HepG2 (cell line): ENCODE measurements around the gene RHD. TPM values are rescaled to one million over a fixed set of nuclear protein-coding genes. Genes with fewer than 3 reads are reported as not detected.

Experiments used
- ATAC-seq: fragments of 200-7000 bp; cut with Tn5 transposase; 3 replicates; pipeline ENCODE4 v1.9.1; 2020; ENCODE audit warnings: mild to moderate bottlenecking, moderate library complexity
- BruUV-seq: library from RNA; stranded (reverse); fragments of 400-500 nt; replicated peaks from 2 replicates; lab custom pipeline; 2021; lab: Mats Ljungman, UMichigan
- CTCF ChIA-PET: fragments of 300-600 bp; formaldehyde crosslinking; extraction: SDS; loops from one replicate; lab custom pipeline; 2021; ENCODE audit warnings: low total read pairs, inconsistent platforms, low intra/inter-chr PET ratio; lab: Yijun Ruan, JAX
- POLR2A ChIA-PET: fragments of 350-600 bp; sonication (Branson Sonifier 250); formaldehyde crosslinking; loops from one replicate; lab custom pipeline; 2020; ENCODE audit warnings: antibody characterized with exemption, inconsistent platforms; lab: Yijun Ruan, JAX
- DNase-seq: peaks from one replicate; pipeline ENCODE4 v3.0.0-alpha.2; 2015; ENCODE audit warnings: low spot score
- FAIRE-seq: peaks from 3 replicates; lab custom pipeline; 2011; peaks lifted over from hg19 to GRCh38; lab: Jason Lieb, UNC
- H2AFZ ChIP-seq: one replicate; pipeline ENCODE4 v1.6.1; 2011; ENCODE audit warnings: low read length, inconsistent platforms
- H3K27ac ChIP-seq: fragments of 300-600 bp; 3 replicates; pipeline ENCODE4 v1.8.0; 2011; ENCODE audit warnings: mixed run types, mild to moderate bottlenecking, mixed read lengths, low read length, inconsistent platforms; ENCODE audit not compliant: insufficient read depth; ENCODE audit errors: extremely low read length
- H3K27me3 ChIP-seq, 2 experiments: fragments of 200-600 bp in 1 of 2; 2 replicates in 1 of 2; 3 replicates in 1 of 2; pipeline versions ENCODE4 v1.6.0 to v1.8.0; 2011; ENCODE audit warnings: low read length in 2 of 2, mild to moderate bottlenecking in 2 of 2, moderate library complexity in 2 of 2, inconsistent platforms in 1 of 2; ENCODE audit not compliant: insufficient read depth in 2 of 2, control insufficient read depth in 1 of 2
- H3K36me3 ChIP-seq, 2 experiments: fragments of 200-600 bp in 1 of 2; replicated peaks in 1 of 2; 2 replicates in 1 of 2; 3 replicates in 1 of 2; pipeline versions ENCODE4 v1.5.1 to v1.8.0; 2011; ENCODE audit warnings: low read length in 2 of 2, inconsistent platforms in 1 of 2; ENCODE audit not compliant: insufficient read depth in 2 of 2, control insufficient read depth in 1 of 2
- H3K4me1 ChIP-seq: 2 replicates; pipeline ENCODE4 v1.5.1; 2012; ENCODE audit warnings: low read length, inconsistent platforms; ENCODE audit not compliant: insufficient read depth
- H3K4me2 ChIP-seq: 2 replicates; pipeline ENCODE4 v1.6.0; 2011; ENCODE audit warnings: low read depth, low read length, inconsistent platforms
- H3K4me3 ChIP-seq, 3 experiments: fragments of 200-600 bp in 1 of 3; sonication (generic), shearing (Covaris generic) in 1 of 3; replicated peaks in 1 of 3; 2 replicates each; pipeline ENCODE4 v1.5.1; 2011 to 2016; ENCODE audit warnings: low read length in 3 of 3, inconsistent platforms in 2 of 3, low read depth in 2 of 3, mild to moderate bottlenecking in 2 of 3, control low read depth in 1 of 3, mixed read lengths in 1 of 3; ENCODE audit not compliant: insufficient read depth in 1 of 3
- H3K79me2 ChIP-seq: one replicate; pipeline ENCODE4 v1.6.1; 2011; ENCODE audit warnings: low read length, inconsistent platforms; ENCODE audit not compliant: insufficient read depth
- H3K9ac ChIP-seq: 2 replicates; pipeline ENCODE4 v1.6.0; 2011; ENCODE audit warnings: mild to moderate bottlenecking, low read depth, low read length, inconsistent platforms; ENCODE audit not compliant: insufficient read depth
- H3K9me3 ChIP-seq: 2 replicates; pipeline ENCODE4 v1.5.1; 2012; ENCODE audit warnings: mild to moderate bottlenecking, low read length
- H4K20me1 ChIP-seq: 2 replicates; pipeline ENCODE4 v1.6.0; 2011; ENCODE audit warnings: inconsistent platforms, mild to moderate bottlenecking, low read length, moderate library complexity; ENCODE audit not compliant: insufficient read depth
- EED ChIP-seq: sonication (generic); formaldehyde crosslinking; IDR thresholded peaks from 2 replicates; pipeline ENCODE4 v1.5.0; 2020; ENCODE audit warnings: mild to moderate bottlenecking, missing genetic modification reagents
- FLYWCH1 ChIP-seq: sonication (generic); formaldehyde crosslinking; IDR thresholded peaks from 2 replicates; pipeline ENCODE4 v1.8.1; 2023; ENCODE audit warnings: mild to moderate bottlenecking, missing genetic modification reagents
- FOXC1 ChIP-seq: sonication (generic); formaldehyde crosslinking; IDR thresholded peaks from 2 replicates; pipeline ENCODE4 v1.8.0; 2022; ENCODE audit warnings: mild to moderate bottlenecking, missing genetic modification reagents, borderline replicate concordance
- JDP2 ChIP-seq: sonication (generic); formaldehyde crosslinking; IDR thresholded peaks from 2 replicates; pipeline ENCODE4 v1.8.1; 2022; ENCODE audit warnings: missing genetic modification reagents, borderline replicate concordance
- KMT2B ChIP-seq: IDR thresholded peaks from 2 replicates; pipeline ENCODE4 v1.6.1; 2016; ENCODE audit warnings: missing genetic modification reagents, missing compliant biosample characterization
- NR2F6 ChIP-seq, 2 experiments: IDR thresholded peaks; 2 replicates each; pipeline ENCODE4 v1.6.1; 2016; ENCODE audit warnings: antibody characterized with exemption in 1 of 2, mild to moderate bottlenecking in 1 of 2
- REPIN1 ChIP-seq: sonication (generic); formaldehyde crosslinking; IDR thresholded peaks from 2 replicates; pipeline ENCODE4 v1.8.0; 2022; ENCODE audit warnings: missing genetic modification reagents, low read depth, mild to moderate bottlenecking, borderline replicate concordance
- TEAD2 ChIP-seq: sonication (generic); formaldehyde crosslinking; IDR thresholded peaks from 2 replicates; pipeline ENCODE4 v1.9.0; 2021; ENCODE audit warnings: missing genetic modification reagents
- THAP11 ChIP-seq: IDR thresholded peaks from 2 replicates; pipeline ENCODE4 v1.6.1; 2016; ENCODE audit warnings: missing biosample characterization, missing genetic modification reagents
- ZGPAT ChIP-seq: IDR thresholded peaks from 2 replicates; pipeline ENCODE4 v1.6.1; 2016; ENCODE audit warnings: mild to moderate bottlenecking
- ZMYM4 ChIP-seq: sonication (generic); formaldehyde crosslinking; IDR thresholded peaks from 2 replicates; pipeline ENCODE4 v1.8.1; 2023; ENCODE audit warnings: mild to moderate bottlenecking, missing genetic modification reagents
- ZNF331 ChIP-seq: sonication (generic); formaldehyde crosslinking; IDR thresholded peaks from 2 replicates; pipeline ENCODE4 v1.4.0; 2020; ENCODE audit warnings: missing genetic modification reagents
- ZNF780A ChIP-seq: sonication (generic); formaldehyde crosslinking; IDR thresholded peaks from 2 replicates; pipeline ENCODE4 v1.8.0; 2022; ENCODE audit warnings: mild to moderate bottlenecking, missing genetic modification reagents, moderate library complexity
- ZNF891 ChIP-seq: sonication (generic); formaldehyde crosslinking; IDR thresholded peaks from 2 replicates; pipeline ENCODE4 v1.5.0; 2020; ENCODE audit warnings: mild to moderate bottlenecking, missing genetic modification reagents
- WGBS: methylation state at CpG from one replicate; pipeline ENCODE4 v1.1.6; 2017; ENCODE audit warnings: low lambda C conversion rate; 5-methylcytosine and 5-hydroxymethylcytosine counted together
- in situ Hi-C: cut with HindIII; loops from 2 replicates; pipeline ENCODE4 v1.10.0; 2017; ENCODE audit warnings: low pct_unique_long_range_greater_than_20kb; ENCODE audit not compliant: extremely low pct_ligation_motif_present
- intact Hi-C: fragments of 100-400 bp; cut with micrococcal nuclease; formaldehyde crosslinking; loops from one replicate; pipeline ENCODE4 v1.10.0; 2022; ENCODE audit not compliant: unreplicated experiment
- polyA plus RNA-seq, 8 experiments: library from polyadenylated mRNA; depleted of rRNA in 3 of 8; stranded (reverse) in 7 of 8; unstranded in 1 of 8; fragments of >200 nt; fragmentation: Illumina TruSeq in 4 of 8; extraction: Trizol in 4 of 8; gene quantifications; 2 replicates each; pipeline versions ENCODE4 v1.2.1 to v1.2.3, GENCODE V29; 2011 to 2016; ENCODE audit warnings: low read depth in 4 of 8, missing spikeins in 1 of 8, mixed read lengths in 1 of 8; ENCODE audit not compliant: insufficient read depth in 1 of 8
- total RNA-seq, 5 experiments: library from RNA; depleted of rRNA; stranded (reverse); fragments of >200 nt; fragmentation: Illumina TruSeq; extraction: Trizol; gene quantifications; 2 replicates each; pipeline ENCODE4 v1.2.3, GENCODE V29; 2016; ENCODE audit warnings: low read depth in 1 of 5
- TF ChIP-seq, protein P1 (sequence below): sonication (generic); formaldehyde crosslinking; IDR thresholded peaks from 2 replicates; pipeline ENCODE4 v1.8.1; 2023; ENCODE audit warnings: mild to moderate bottlenecking, missing genetic modification reagents
- TF ChIP-seq, protein P2 (sequence below): IDR thresholded peaks from 2 replicates; pipeline ENCODE4 v1.6.1; 2016

RHD gene
- total and polyA plus RNA-seq, 2 of the 13 experiments (the other 11 are each of a cell fraction or from before 2014, with no cell fraction given) = not detected

DNA sequence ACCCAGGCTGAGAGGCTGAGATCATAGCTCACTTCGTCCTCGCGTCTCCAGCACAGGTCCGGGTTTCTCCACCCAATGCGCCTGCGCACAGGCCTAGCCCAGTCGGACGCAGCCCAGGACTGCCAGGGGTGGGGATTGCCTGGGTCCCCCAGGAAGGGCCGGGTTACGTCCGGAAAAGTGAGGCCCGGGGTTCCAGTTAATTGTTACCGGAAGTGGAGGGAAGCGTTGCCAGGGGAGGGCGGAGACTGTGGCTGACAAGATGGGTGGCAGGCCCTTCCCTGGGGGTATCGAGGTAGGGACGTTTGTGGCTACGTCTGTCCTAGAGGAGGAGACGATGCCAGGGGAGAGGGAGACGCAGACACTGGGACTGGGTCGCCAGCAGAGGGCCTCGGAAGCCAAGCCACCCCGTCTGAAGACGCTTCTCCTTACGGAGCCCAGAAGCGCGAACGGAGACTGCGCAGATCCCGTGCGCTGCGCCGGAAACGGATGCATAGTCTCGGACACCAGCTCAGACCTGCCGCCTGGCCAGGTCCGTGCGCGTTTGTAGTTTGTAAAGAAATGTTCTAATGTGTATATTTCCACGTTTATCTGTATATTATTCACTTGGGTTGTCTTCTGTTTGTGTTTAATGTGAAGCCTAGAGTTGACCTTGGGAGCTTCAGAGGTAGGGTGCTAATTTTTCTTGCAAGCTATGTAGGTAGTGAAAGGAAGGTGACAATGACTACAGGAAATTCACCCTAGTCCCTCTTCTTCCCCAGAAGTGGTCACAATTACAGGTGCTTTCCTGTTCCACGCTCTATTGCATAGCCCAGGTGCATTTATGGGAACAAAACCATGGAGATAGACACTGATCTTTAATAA, 32.4 kb upstream of the RHD start:
- peak overlapping the region; percentile 51 to 76 (median 63) for H3K4me3 ChIP-seq
- H3K36me3 ChIP-seq = peaks cover 4 to 29% of the 10 kb centered on the region in 2 experiments
- H3K4me1 ChIP-seq = peaks cover 38% of the 10 kb centered on the region
- peak overlapping the region; percentile 69 for H3K9ac ChIP-seq
- H4K20me1 ChIP-seq = peaks cover 5% of the 10 kb centered on the region; the same call in 1 of the 2 replicates
- peaks cover 16% of the 10 kb centered on the region for H3K79me2 ChIP-seq
- no peak overlapping the region for H2AFZ ChIP-seq
- peak overlapping the region; percentile 74 for H3K4me2 ChIP-seq
- CTCF ChIA-PET = no interaction called here
- no peaks in the 10 kb centered on the region for H3K9me3 ChIP-seq
- intact Hi-C loops = no loop called here
- in situ Hi-C loops = loop anchor here (5.0 kb wide), 1 partner anchor 107 kb away; no protein-coding TSS in a partner anchor
- peak; percentile 86 for FAIRE-seq
- WGBS = 13% methylated on average over 23 of the region's 41 CpGs
- ATAC-seq = peak; percentile 94
- peak; percentile 83 for DNase-seq
- peak overlapping the region; percentile 64 for H3K27ac ChIP-seq
- POLR2A ChIA-PET = interaction anchor here (0.7 to 2.4 kb wide), 7 partner anchors 8 to 515 kb away, joined by 3 to 11 read pairs (median 4); partner anchors contain the start of gene SYF2
- no peaks in the 10 kb centered on the region for H3K27me3 ChIP-seq
- no TSS peak for BruUV-seq
- TF ChIP-seq NR2F6 (IDR thresholded peaks at IDR 0.05) (no peak), NR2F6 (CRISPR knock-in tag; IDR thresholded peaks at IDR 0.05) (no peak), THAP11 (peak; percentile 76), KMT2B (CRISPR knock-in tag) (peak; percentile 56; the same call in 1 of the 2 replicates), ZGPAT (CRISPR knock-in tag) (peak; percentile 64), ZNF780A (CRISPR knock-in tag) (no peak), ZNF891 (CRISPR knock-in tag) (no peak), TEAD2 (CRISPR knock-in tag) (no peak), EED (CRISPR knock-in tag) (no peak), JDP2 (no peak), FLYWCH1 (CRISPR knock-in tag) (no peak), REPIN1 (CRISPR knock-in tag) (peak; percentile 83), ZMYM4 (peak; percentile 69), FOXC1 (CRISPR knock-in tag) (peak; percentile 83), ZNF331 (peak; percentile 32; the same call in 1 of the 2 replicates)
- TF ChIP-seq, protein P1, sequence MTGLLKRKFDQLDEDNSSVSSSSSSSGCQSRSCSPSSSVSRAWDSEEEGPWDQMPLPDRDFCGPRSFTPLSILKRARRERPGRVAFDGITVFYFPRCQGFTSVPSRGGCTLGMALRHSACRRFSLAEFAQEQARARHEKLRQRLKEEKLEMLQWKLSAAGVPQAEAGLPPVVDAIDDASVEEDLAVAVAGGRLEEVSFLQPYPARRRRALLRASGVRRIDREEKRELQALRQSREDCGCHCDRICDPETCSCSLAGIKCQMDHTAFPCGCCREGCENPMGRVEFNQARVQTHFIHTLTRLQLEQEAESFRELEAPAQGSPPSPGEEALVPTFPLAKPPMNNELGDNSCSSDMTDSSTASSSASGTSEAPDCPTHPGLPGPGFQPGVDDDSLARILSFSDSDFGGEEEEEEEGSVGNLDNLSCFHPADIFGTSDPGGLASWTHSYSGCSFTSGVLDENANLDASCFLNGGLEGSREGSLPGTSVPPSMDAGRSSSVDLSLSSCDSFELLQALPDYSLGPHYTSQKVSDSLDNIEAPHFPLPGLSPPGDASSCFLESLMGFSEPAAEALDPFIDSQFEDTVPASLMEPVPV (CRISPR knock-in tag) = peak; percentile 61
- TF ChIP-seq, protein P2, sequence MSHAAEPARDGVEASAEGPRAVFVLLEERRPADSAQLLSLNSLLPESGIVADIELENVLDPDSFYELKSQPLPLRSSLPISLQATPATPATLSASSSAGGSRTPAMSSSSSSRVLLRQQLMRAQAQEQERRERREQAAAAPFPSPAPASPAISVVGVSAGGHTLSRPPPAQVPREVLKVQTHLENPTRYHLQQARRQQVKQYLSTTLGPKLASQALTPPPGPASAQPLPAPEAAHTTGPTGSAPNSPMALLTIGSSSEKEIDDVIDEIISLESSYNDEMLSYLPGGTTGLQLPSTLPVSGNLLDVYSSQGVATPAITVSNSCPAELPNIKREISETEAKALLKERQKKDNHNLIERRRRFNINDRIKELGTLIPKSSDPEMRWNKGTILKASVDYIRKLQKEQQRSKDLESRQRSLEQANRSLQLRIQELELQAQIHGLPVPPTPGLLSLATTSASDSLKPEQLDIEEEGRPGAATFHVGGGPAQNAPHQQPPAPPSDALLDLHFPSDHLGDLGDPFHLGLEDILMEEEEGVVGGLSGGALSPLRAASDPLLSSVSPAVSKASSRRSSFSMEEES = 0 out of 2 replicates have a peak, but pooled peaks have one; percentile 14
